ENCODE data around the gene STAT2. TPM values are rescaled to one million over a fixed set of nuclear protein-coding genes. Genes with fewer than 3 reads are reported as not detected.
A peak's percentile ranks its signal among the peaks of the same experiment; 100 is the strongest.

STAT2 gene
- total and polyA plus RNA-seq, 9 of the 15 experiments (the other 6 are each of a cell fraction or from before 2014, with no cell fraction given): 15.5 to 46.9 (median 40.1) TPM

DNA sequence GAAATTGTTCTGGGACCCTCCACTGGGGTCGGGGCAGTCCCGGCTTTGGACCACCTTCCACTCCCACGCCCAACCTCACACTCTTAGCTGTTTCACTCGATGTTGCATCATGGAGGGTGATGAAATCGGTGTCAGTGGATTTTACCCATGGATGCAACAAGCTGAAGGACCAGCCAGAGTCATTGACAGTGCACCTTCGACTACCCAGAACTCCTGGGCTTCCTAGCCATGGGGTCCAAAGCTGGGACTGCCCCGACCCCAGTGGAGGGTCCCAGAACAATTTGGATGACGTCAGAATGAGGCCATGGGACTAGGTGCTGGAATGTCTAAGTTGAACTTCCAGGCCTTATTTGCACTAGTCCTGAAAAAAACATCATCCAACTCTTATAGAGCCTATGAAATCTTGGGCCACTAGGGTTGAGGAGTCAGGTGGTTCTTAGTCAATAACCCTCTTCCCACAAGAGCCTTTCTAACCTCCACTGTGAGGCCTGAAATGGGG lies 22.1 kb downstream of the STAT2 start (continued):
- TF ChIP-seq, protein P1, sequence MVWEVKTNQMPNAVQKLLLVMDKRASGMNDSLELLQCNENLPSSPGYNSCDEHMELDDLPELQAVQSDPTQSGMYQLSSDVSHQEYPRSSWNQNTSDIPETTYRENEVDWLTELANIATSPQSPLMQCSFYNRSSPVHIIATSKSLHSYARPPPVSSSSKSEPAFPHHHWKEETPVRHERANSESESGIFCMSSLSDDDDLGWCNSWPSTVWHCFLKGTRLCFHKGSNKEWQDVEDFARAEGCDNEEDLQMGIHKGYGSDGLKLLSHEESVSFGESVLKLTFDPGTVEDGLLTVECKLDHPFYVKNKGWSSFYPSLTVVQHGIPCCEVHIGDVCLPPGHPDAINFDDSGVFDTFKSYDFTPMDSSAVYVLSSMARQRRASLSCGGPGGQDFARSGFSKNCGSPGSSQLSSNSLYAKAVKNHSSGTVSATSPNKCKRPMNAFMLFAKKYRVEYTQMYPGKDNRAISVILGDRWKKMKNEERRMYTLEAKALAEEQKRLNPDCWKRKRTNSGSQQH (CRISPR knock-in tag; IDR thresholded peaks at IDR 0.05): peak; percentile 68; the same call in 1 of the 2 replicates
- no peak for TF ChIP-seq GTF2F1 (IDR thresholded peaks at IDR 0.05; ENCODE audit: low read depth, low read length)
- no peak; the same call in 1 of the 2 replicates for TF ChIP-seq EGR1 (conservative IDR thresholded peaks at IDR 0.05)
- TF ChIP-seq, protein P2, sequence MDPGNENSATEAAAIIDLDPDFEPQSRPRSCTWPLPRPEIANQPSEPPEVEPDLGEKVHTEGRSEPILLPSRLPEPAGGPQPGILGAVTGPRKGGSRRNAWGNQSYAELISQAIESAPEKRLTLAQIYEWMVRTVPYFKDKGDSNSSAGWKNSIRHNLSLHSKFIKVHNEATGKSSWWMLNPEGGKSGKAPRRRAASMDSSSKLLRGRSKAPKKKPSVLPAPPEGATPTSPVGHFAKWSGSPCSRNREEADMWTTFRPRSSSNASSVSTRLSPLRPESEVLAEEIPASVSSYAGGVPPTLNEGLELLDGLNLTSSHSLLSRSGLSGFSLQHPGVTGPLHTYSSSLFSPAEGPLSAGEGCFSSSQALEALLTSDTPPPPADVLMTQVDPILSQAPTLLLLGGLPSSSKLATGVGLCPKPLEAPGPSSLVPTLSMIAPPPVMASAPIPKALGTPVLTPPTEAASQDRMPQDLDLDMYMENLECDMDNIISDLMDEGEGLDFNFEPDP (CRISPR knock-in tag; IDR thresholded peaks at IDR 0.05): no peak
- TF ChIP-seq, protein P3, sequence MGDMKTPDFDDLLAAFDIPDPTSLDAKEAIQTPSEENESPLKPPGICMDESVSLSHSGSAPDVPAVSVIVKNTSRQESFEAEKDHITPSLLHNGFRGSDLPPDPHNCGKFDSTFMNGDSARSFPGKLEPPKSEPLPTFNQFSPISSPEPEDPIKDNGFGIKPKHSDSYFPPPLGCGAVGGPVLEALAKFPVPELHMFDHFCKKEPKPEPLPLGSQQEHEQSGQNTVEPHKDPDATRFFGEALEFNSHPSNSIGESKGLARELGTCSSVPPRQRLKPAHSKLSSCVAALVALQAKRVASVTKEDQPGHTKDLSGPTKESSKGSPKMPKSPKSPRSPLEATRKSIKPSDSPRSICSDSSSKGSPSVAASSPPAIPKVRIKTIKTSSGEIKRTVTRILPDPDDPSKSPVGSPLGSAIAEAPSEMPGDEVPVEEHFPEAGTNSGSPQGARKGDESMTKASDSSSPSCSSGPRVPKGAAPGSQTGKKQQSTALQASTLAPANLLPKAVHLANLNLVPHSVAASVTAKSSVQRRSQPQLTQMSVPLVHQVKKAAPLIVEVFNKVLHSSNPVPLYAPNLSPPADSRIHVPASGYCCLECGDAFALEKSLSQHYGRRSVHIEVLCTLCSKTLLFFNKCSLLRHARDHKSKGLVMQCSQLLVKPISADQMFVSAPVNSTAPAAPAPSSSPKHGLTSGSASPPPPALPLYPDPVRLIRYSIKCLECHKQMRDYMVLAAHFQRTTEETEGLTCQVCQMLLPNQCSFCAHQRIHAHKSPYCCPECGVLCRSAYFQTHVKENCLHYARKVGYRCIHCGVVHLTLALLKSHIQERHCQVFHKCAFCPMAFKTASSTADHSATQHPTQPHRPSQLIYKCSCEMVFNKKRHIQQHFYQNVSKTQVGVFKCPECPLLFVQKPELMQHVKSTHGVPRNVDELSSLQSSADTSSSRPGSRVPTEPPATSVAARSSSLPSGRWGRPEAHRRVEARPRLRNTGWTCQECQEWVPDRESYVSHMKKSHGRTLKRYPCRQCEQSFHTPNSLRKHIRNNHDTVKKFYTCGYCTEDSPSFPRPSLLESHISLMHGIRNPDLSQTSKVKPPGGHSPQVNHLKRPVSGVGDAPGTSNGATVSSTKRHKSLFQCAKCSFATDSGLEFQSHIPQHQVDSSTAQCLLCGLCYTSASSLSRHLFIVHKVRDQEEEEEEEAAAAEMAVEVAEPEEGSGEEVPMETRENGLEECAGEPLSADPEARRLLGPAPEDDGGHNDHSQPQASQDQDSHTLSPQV (IDR thresholded peaks at IDR 0.05): peak; percentile 84; the same call in 1 of the 2 replicates
- TF ChIP-seq TEAD2 (tag; IDR thresholded peaks at IDR 0.05): no peak
- TF ChIP-seq PTTG1 (tag; IDR thresholded peaks at IDR 0.05; ENCODE audit: low read depth): 0 out of 2 replicates have a peak, but pooled peaks have one; percentile 37
- TF ChIP-seq, protein P4, sequence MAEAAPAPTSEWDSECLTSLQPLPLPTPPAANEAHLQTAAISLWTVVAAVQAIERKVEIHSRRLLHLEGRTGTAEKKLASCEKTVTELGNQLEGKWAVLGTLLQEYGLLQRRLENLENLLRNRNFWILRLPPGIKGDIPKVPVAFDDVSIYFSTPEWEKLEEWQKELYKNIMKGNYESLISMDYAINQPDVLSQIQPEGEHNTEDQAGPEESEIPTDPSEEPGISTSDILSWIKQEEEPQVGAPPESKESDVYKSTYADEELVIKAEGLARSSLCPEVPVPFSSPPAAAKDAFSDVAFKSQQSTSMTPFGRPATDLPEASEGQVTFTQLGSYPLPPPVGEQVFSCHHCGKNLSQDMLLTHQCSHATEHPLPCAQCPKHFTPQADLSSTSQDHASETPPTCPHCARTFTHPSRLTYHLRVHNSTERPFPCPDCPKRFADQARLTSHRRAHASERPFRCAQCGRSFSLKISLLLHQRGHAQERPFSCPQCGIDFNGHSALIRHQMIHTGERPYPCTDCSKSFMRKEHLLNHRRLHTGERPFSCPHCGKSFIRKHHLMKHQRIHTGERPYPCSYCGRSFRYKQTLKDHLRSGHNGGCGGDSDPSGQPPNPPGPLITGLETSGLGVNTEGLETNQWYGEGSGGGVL (CRISPR knock-in tag; IDR thresholded peaks at IDR 0.05): no peak
- TF ChIP-seq RBFOX2 (IDR thresholded peaks at IDR 0.05; ENCODE audit: low read depth, low read length): no peak; the same call in 1 of the 2 replicates
- TF ChIP-seq ZNF668 (CRISPR knock-in tag; IDR thresholded peaks at IDR 0.05): no peak
- no peak for TF ChIP-seq PHB2 (IDR thresholded peaks at IDR 0.05; ENCODE audit: low read depth)
- no peak for TF ChIP-seq CBFA2T2 (conservative IDR thresholded peaks at IDR 0.05)
- TF ChIP-seq, protein P5, sequence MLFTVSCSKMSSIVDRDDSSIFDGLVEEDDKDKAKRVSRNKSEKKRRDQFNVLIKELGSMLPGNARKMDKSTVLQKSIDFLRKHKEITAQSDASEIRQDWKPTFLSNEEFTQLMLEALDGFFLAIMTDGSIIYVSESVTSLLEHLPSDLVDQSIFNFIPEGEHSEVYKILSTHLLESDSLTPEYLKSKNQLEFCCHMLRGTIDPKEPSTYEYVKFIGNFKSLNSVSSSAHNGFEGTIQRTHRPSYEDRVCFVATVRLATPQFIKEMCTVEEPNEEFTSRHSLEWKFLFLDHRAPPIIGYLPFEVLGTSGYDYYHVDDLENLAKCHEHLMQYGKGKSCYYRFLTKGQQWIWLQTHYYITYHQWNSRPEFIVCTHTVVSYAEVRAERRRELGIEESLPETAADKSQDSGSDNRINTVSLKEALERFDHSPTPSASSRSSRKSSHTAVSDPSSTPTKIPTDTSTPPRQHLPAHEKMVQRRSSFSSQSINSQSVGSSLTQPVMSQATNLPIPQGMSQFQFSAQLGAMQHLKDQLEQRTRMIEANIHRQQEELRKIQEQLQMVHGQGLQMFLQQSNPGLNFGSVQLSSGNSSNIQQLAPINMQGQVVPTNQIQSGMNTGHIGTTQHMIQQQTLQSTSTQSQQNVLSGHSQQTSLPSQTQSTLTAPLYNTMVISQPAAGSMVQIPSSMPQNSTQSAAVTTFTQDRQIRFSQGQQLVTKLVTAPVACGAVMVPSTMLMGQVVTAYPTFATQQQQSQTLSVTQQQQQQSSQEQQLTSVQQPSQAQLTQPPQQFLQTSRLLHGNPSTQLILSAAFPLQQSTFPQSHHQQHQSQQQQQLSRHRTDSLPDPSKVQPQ (CRISPR knock-in tag; IDR thresholded peaks at IDR 0.05; ENCODE audit: borderline replicate concordance): no peak
- no peak for TF ChIP-seq CBX1 (IDR thresholded peaks at IDR 0.05; ENCODE audit: low read depth)
- no peak for TF ChIP-seq HCFC1 (IDR thresholded peaks at IDR 0.05; ENCODE audit: low read depth, low read length)
- no peak for TF ChIP-seq ZNF121 (CRISPR knock-in tag; conservative IDR thresholded peaks at IDR 0.05)
- TF ChIP-seq KAT8 (IDR thresholded peaks at IDR 0.05; ENCODE audit: low read depth): no peak
- TF ChIP-seq SETDB1 (IDR thresholded peaks at IDR 0.05; ENCODE audit: low read length): no peak

Data from K562 (cell line).